Upper lobe of left lung (tissue), 4 donors: Measurements from ENCODE around the gene LGALS14.

Experiments
- EP300 ChIP-seq, 4 donors: sonication (generic); formaldehyde crosslinking; IDR thresholded peaks; one replicate each; pipeline ENCODE4 v1.5.1; 2017; ENCODE audit warnings: antibody characterized with exemption in 4 of 4, control low read depth in 2 of 4
- POLR2A ChIP-seq, 4 donors: fragments of 450-650 bp; IDR thresholded peaks; one replicate each; pipeline ENCODE4 v1.5.1; 2016 to 2017; ENCODE audit warnings: antibody characterized with exemption in 4 of 4, mild to moderate bottlenecking in 2 of 4
- TF ChIP-seq, protein P1 (sequence below), 6 experiments: fragments of 450-650 bp in 4 of 6; fragments of 200-600 bp in 2 of 6; sonication (generic) in 2 of 6; IDR thresholded peaks; one replicate each; pipeline ENCODE4 v1.5.1; 2016 to 2019; ENCODE audit warnings: antibody characterized with exemption in 6 of 6

DNA sequence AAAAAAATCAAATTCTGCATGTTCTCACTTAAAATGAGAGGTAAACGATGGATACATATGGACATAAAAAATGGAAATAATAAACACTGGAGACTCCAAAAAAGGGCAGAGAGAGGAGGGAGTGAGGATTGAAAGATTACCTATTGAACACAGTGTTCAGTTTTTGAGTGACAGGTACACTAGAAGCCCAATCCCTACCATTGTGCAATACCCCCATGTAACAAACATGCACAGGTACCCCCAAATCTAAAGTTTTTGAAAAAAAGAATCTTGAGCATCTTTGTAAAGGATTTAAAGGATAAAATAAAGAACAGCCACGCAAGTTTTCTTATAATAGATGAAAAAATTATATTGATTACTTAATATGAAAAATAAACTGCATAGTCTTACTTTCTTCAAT lies 50.3 kb downstream of the LGALS14 start:
- TF ChIP-seq, protein P1, sequence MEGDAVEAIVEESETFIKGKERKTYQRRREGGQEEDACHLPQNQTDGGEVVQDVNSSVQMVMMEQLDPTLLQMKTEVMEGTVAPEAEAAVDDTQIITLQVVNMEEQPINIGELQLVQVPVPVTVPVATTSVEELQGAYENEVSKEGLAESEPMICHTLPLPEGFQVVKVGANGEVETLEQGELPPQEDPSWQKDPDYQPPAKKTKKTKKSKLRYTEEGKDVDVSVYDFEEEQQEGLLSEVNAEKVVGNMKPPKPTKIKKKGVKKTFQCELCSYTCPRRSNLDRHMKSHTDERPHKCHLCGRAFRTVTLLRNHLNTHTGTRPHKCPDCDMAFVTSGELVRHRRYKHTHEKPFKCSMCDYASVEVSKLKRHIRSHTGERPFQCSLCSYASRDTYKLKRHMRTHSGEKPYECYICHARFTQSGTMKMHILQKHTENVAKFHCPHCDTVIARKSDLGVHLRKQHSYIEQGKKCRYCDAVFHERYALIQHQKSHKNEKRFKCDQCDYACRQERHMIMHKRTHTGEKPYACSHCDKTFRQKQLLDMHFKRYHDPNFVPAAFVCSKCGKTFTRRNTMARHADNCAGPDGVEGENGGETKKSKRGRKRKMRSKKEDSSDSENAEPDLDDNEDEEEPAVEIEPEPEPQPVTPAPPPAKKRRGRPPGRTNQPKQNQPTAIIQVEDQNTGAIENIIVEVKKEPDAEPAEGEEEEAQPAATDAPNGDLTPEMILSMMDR (IDR thresholded peaks at IDR 0.05) = no peak
- TF ChIP-seq POLR2A (IDR thresholded peaks at IDR 0.05) (no peak), EP300 (IDR thresholded peaks at IDR 0.05) (no peak)
